Nephron (organoid): ENCODE results near the gene ASB16.
A peak's percentile ranks its signal among the peaks of the same experiment; 100 is the strongest.

ENCODE experiments used
- H3K27ac Mint-ChIP-seq, 3 experiments: 2 replicates each; pipeline ENCODE4 v1.8.0; 2020; ENCODE audit warnings: mixed read lengths in 3 of 3, mild to moderate bottlenecking in 2 of 3, moderate library complexity in 1 of 3
- H3K27me3 Mint-ChIP-seq: 2 replicates; pipeline ENCODE4 v1.8.0; 2021; ENCODE audit warnings: low read depth, mild to moderate bottlenecking, moderate library complexity, mixed read lengths
- H3K36me3 Mint-ChIP-seq: 2 replicates; pipeline ENCODE4 v1.8.0; 2020; ENCODE audit warnings: low read depth, mixed read lengths
- H3K4me1 Mint-ChIP-seq: 2 replicates; pipeline ENCODE4 v1.8.0; 2020; ENCODE audit warnings: mixed read lengths
- H3K4me3 Mint-ChIP-seq, 3 experiments: 2 replicates each; pipeline ENCODE4 v1.8.0; 2020; ENCODE audit warnings: mild to moderate bottlenecking in 3 of 3, mixed read lengths in 3 of 3, moderate library complexity in 2 of 3
- H3K9me3 Mint-ChIP-seq: 2 replicates; pipeline ENCODE4 v1.8.0; 2020; ENCODE audit warnings: mixed read lengths
- CTCF ChIP-seq, 3 experiments: fragments of 200-600 bp; sonication (generic); IDR thresholded peaks; one replicate each; pipeline ENCODE4 v1.5.0; 2021; ENCODE audit warnings: antibody characterized with exemption in 3 of 3; ENCODE audit not compliant: unreplicated experiment in 3 of 3

Gene ASB16

GRCh38 chr17:44217738-44218343 is 47.3 kb downstream of the ASB16 start:
- peaks cover 32% of the 10 kb centered on the region for H3K4me1 Mint-ChIP-seq
- H3K9me3 Mint-ChIP-seq: no peaks in the 10 kb centered on the region
- H3K4me3 Mint-ChIP-seq: peak overlapping the region; percentile 72 to 86 (median 85)
- no peak for TF ChIP-seq CTCF (IDR thresholded peaks at IDR 0.05; ENCODE audit: unreplicated experiment in 3 of 3)
- peak overlapping the region; percentile 50 to 69 (median 62) for H3K27ac Mint-ChIP-seq
- H3K27me3 Mint-ChIP-seq: no peaks in the 10 kb centered on the region
- H3K36me3 Mint-ChIP-seq: peaks cover 45% of the 10 kb centered on the region

- peak; percentile 62 to 74 (median 69) for TF ChIP-seq CTCF (IDR thresholded peaks at IDR 0.05; ENCODE audit: unreplicated experiment in 3 of 3)
- H3K27ac Mint-ChIP-seq: peak overlapping the region; percentile 50 to 69 (median 62)
- H3K4me3 Mint-ChIP-seq: peak overlapping the region; percentile 72 to 86 (median 85)
- peaks cover 41% of the 10 kb centered on the region for H3K36me3 Mint-ChIP-seq
- H3K27me3 Mint-ChIP-seq: no peaks in the 10 kb centered on the region
- no peaks in the 10 kb centered on the region for H3K9me3 Mint-ChIP-seq
- H3K4me1 Mint-ChIP-seq: peaks cover 32% of the 10 kb centered on the region
Measured at GRCh38 chr17:44218344-44219107, 48.0 kb downstream of the ASB16 start.

GRCh38 chr17:44219108-44219615 is 48.7 kb downstream of the ASB16 start:
- Mint-ChIP-seq H3K27me3 (no peaks in the 10 kb centered on the region), H3K4me1 (peaks cover 31% of the 10 kb centered on the region), H3K4me3 (peak overlapping the region in 1 of 3 experiments; percentile 9), H3K27ac (no peak overlapping the region), H3K36me3 (peaks cover 34% of the 10 kb centered on the region), H3K9me3 (no peaks in the 10 kb centered on the region)
- TF ChIP-seq CTCF (IDR thresholded peaks at IDR 0.05; ENCODE audit: unreplicated experiment in 3 of 3): peak in 2 of 3 experiments; percentile 45 to 46

- H3K27me3 Mint-ChIP-seq: no peaks in the 10 kb centered on the region
- peaks cover 30% of the 10 kb centered on the region for H3K4me1 Mint-ChIP-seq
- H3K36me3 Mint-ChIP-seq: peaks cover 29% of the 10 kb centered on the region
- H3K27ac Mint-ChIP-seq: peak within 1 kb of the TSS; percentile 69 to 99 (median 96)
- peak within 1 kb of the TSS; percentile 95 to 97 (median 96) for H3K4me3 Mint-ChIP-seq
- TF ChIP-seq CTCF (IDR thresholded peaks at IDR 0.05; ENCODE audit: unreplicated experiment in 3 of 3): peak in 1 of 3 experiments; percentile 1
- H3K9me3 Mint-ChIP-seq: no peaks in the 10 kb centered on the region
Measured at GRCh38 chr17:44219616-44220212, 49.2 kb downstream of the ASB16 start, which contains the start of gene UBTF. TSS of gene UBTF (minus strand) at chr17:44219675. CDS start at chr17:44218229, 1,446 bp downstream.

GRCh38 chr17:44220213-44221083 is 49.9 kb downstream of the ASB16 start:
- no peaks in the 10 kb centered on the region for H3K9me3 Mint-ChIP-seq
- H3K4me3 Mint-ChIP-seq: peak overlapping the region; percentile 95 to 97 (median 96)
- peak overlapping the region; percentile 86 to 99 (median 96) for H3K27ac Mint-ChIP-seq
- peaks cover 21% of the 10 kb centered on the region for H3K36me3 Mint-ChIP-seq
- no peaks in the 10 kb centered on the region for H3K27me3 Mint-ChIP-seq
- no peak for TF ChIP-seq CTCF (IDR thresholded peaks at IDR 0.05; ENCODE audit: unreplicated experiment in 3 of 3)
- H3K4me1 Mint-ChIP-seq: peaks cover 30% of the 10 kb centered on the region
